Measurements from ENCODE around the gene SUN1. TPM values are rescaled to one million over a fixed set of nuclear protein-coding genes. Genes with fewer than 3 reads are reported as not detected.
"Not testable (repeated sequence)": the region's sequence is repeated elsewhere in the genome, so short reads cannot be mapped to it uniquely, and the experiment has no call there.

SUN1 gene
- total and polyA plus RNA-seq, 5 donors: 86.9 to 163 (median 139) TPM

GRCh38 chr7:902996-903395 lies 70.7 kb downstream of the SUN1 start:
- Histone ChIP-seq H3K9me3 (ENCODE audit: control insufficient read depth, low read length) (no peaks in the 10 kb centered on the region), H3K27ac (ENCODE audit: low read length) (no peak overlapping the region), H3K4me1 (ENCODE audit: control insufficient read depth, insufficient read depth, low read length) (no peaks in the 10 kb centered on the region), H3K27me3 (ENCODE audit: control insufficient read depth, insufficient read depth) (no peaks in the 10 kb centered on the region), H3K4me3 (ENCODE audit: low read length) (no peak overlapping the region)
- 84% methylated on average over 22 of the region's 22 CpGs for whole genome bisulfite sequencing
- intact Hi-C loops (cut with DNase I): no loop called here
- no peak for ATAC-seq
- peak in 2 of 3 donors; percentile 35 to 36 for DNase-seq

- H3K27me3 ChIP-seq (ENCODE audit: control insufficient read depth, insufficient read depth): no peaks in the 10 kb centered on the region
- ATAC-seq (no peak), DNase-seq (peak in 1 of 3 donors; percentile 60)
- intact Hi-C loops (cut with DNase I): no loop called here
- H3K4me1 ChIP-seq (ENCODE audit: control insufficient read depth, insufficient read depth, low read length): no peaks in the 10 kb centered on the region
- no peak overlapping the region for H3K27ac ChIP-seq (ENCODE audit: low read length)
- no peak overlapping the region for H3K4me3 ChIP-seq (ENCODE audit: low read length)
- 90% methylated on average over 37 of the region's 37 CpGs for WGBS
- H3K9me3 ChIP-seq (ENCODE audit: control insufficient read depth, low read length): no peaks in the 10 kb centered on the region
Measured at GRCh38 chr7:903921-904755, 71.9 kb downstream of the SUN1 start.

GRCh38 chr7:904847-905246 lies 72.6 kb downstream of the SUN1 start:
- Histone ChIP-seq H3K27me3 (ENCODE audit: control insufficient read depth, insufficient read depth) (no peaks in the 10 kb centered on the region), H3K27ac (ENCODE audit: low read length) (no peak overlapping the region), H3K4me3 (ENCODE audit: low read length) (no peak overlapping the region), H3K4me1 (ENCODE audit: control insufficient read depth, insufficient read depth, low read length) (no peaks in the 10 kb centered on the region), H3K9me3 (ENCODE audit: control insufficient read depth, low read length) (no peaks in the 10 kb centered on the region)
- peak in 2 of 3 donors; percentile 68 to 75 for DNase-seq
- 40% methylated on average over 20 of the region's 20 CpGs for WGBS
- peak in 1 of 2 donors; percentile 3 for ATAC-seq
- intact Hi-C loops (cut with DNase I): no loop called here

- no peak overlapping the region for H3K27ac ChIP-seq (ENCODE audit: low read length)
- H3K4me1 ChIP-seq (ENCODE audit: control insufficient read depth, insufficient read depth, low read length): no peaks in the 10 kb centered on the region
- H3K4me3 ChIP-seq (ENCODE audit: low read length): no peak overlapping the region
- no peak for ATAC-seq
- no peaks in the 10 kb centered on the region for H3K9me3 ChIP-seq (ENCODE audit: control insufficient read depth, low read length)
- 79% methylated on average over 10 of the region's 10 CpGs for WGBS
- intact Hi-C loops (cut with DNase I): no loop called here
- no peaks in the 10 kb centered on the region for H3K27me3 ChIP-seq (ENCODE audit: control insufficient read depth, insufficient read depth)
- DNase-seq: peak in 1 of 3 donors; percentile 58
Measured at GRCh38 chr7:906776-907157, 74.5 kb downstream of the SUN1 start.

- H3K9me3 ChIP-seq (ENCODE audit: control insufficient read depth, low read length): no peaks in the 10 kb centered on the region
- H3K4me3 ChIP-seq (ENCODE audit: low read length): no peak overlapping the region
- DNase-seq (peak in 2 of 3 donors; percentile 54 to 90), ATAC-seq (no peak)
- H3K27me3 ChIP-seq (ENCODE audit: control insufficient read depth, insufficient read depth): no peaks in the 10 kb centered on the region
- intact Hi-C loops (cut with DNase I): no loop called here
- WGBS: 75% methylated on average over 49 of the region's 49 CpGs
- no peak overlapping the region for H3K27ac ChIP-seq (ENCODE audit: low read length)
- no peaks in the 10 kb centered on the region for H3K4me1 ChIP-seq (ENCODE audit: control insufficient read depth, insufficient read depth, low read length)
Measured at GRCh38 chr7:907158-907980, 75.1 kb downstream of the SUN1 start.

GRCh38 chr7:908159-908581 lies 75.9 kb downstream of the SUN1 start:
- Histone ChIP-seq H3K27me3 (ENCODE audit: control insufficient read depth, insufficient read depth) (no peaks in the 10 kb centered on the region), H3K27ac (ENCODE audit: low read length) (no peak overlapping the region), H3K4me3 (ENCODE audit: low read length) (no peak overlapping the region), H3K9me3 (ENCODE audit: control insufficient read depth, low read length) (no peaks in the 10 kb centered on the region), H3K4me1 (ENCODE audit: control insufficient read depth, insufficient read depth, low read length) (no peaks in the 10 kb centered on the region)
- DNase-seq: peak in 1 of 3 donors; percentile 48
- intact Hi-C loops (cut with DNase I): no loop called here
- 85% methylated on average over 12 of the region's 12 CpGs for WGBS
- peak in 1 of 2 donors; percentile 1 for ATAC-seq

GRCh38 chr7:908591-909357 lies 76.5 kb downstream of the SUN1 start:
- DNase-seq: peak; percentile 74 to 89 (median 81)
- H3K4me1 ChIP-seq (ENCODE audit: control insufficient read depth, insufficient read depth, low read length); intact Hi-C loops (cut with DNase I); H3K9me3 ChIP-seq (ENCODE audit: control insufficient read depth, low read length); H3K4me3 ChIP-seq (ENCODE audit: low read length); H3K27ac ChIP-seq (ENCODE audit: low read length); H3K27me3 ChIP-seq (ENCODE audit: control insufficient read depth, insufficient read depth): not testable (repeated sequence)
- ATAC-seq: peak; percentile 75 to 88
- WGBS: 26% methylated on average over 56 of the region's 73 CpGs

- H3K9me3 ChIP-seq (ENCODE audit: control insufficient read depth, low read length): no peaks in the 10 kb centered on the region
- peak; percentile 45 to 83 for ATAC-seq
- DNase-seq: peak; percentile 78 to 90 (median 90)
- no peak overlapping the region for H3K27ac ChIP-seq (ENCODE audit: low read length)
- no peaks in the 10 kb centered on the region for H3K27me3 ChIP-seq (ENCODE audit: control insufficient read depth, insufficient read depth)
- WGBS: 36% methylated on average over 56 of the region's 58 CpGs
- intact Hi-C loops (cut with DNase I): loop anchor here in 1 of 4 donors (10.0 kb wide), 1 partner anchor 155 kb away; no protein-coding TSS in a partner anchor
- no peak overlapping the region for H3K4me3 ChIP-seq (ENCODE audit: low read length)
- H3K4me1 ChIP-seq (ENCODE audit: control insufficient read depth, insufficient read depth, low read length): no peaks in the 10 kb centered on the region
Measured at GRCh38 chr7:909358-910329, 77.4 kb downstream of the SUN1 start.

- ATAC-seq (no peak), DNase-seq (no peak)
- no peak overlapping the region for H3K27ac ChIP-seq (ENCODE audit: low read length)
- 86% methylated on average over 11 of the region's 11 CpGs for WGBS
- no peaks in the 10 kb centered on the region for H3K9me3 ChIP-seq (ENCODE audit: control insufficient read depth, low read length)
- H3K4me1 ChIP-seq (ENCODE audit: control insufficient read depth, insufficient read depth, low read length): no peaks in the 10 kb centered on the region
- H3K4me3 ChIP-seq (ENCODE audit: low read length): no peak overlapping the region
- H3K27me3 ChIP-seq (ENCODE audit: control insufficient read depth, insufficient read depth): no peaks in the 10 kb centered on the region
- intact Hi-C loops (cut with DNase I): loop anchor here in 1 of 4 donors (10.0 kb wide), 1 partner anchor 154 kb away; no protein-coding TSS in a partner anchor
Measured at GRCh38 chr7:910441-910861, 78.2 kb downstream of the SUN1 start.

All from right cardiac atrium (tissue), 5 donors.